Measurements from ENCODE around the gene DACT3. TPM values are rescaled to one million over a fixed set of nuclear protein-coding genes. Genes with fewer than 3 reads are reported as not detected.

The DACT3 gene
- total RNA-seq, 1 donor from 2014 or later = 0.75 TPM

GRCh38 chr19:46614114-46614722 is 46.8 kb downstream of the DACT3 start:
- peaks cover 14% of the 10 kb centered on the region for H3K4me1 Mint-ChIP-seq
- peak; percentile 86 for DNase-seq (ENCODE audit: low spot score)
- Histone ChIP-seq H3K9ac (no peak overlapping the region), H3K4me3 (no peak overlapping the region), H3K36me3 (no peaks in the 10 kb centered on the region), H3K27ac (no peak overlapping the region), H2AFZ (replicated peaks) (peak overlapping the region; percentile 61), H3K27me3 (no peaks in the 10 kb centered on the region), H3K79me2 (ENCODE audit: low read depth) (no peaks in the 10 kb centered on the region), H3F3A (ENCODE audit: low read depth) (peaks cover 5% of the 10 kb centered on the region), H3K4me1 (no peaks in the 10 kb centered on the region), H3K4me2 (no peak overlapping the region), H4K20me1 (ENCODE audit: low read depth) (peaks cover 4% of the 10 kb centered on the region), H3K9me3 (ENCODE audit: low read depth) (no peaks in the 10 kb centered on the region)
- H3K36me3 Mint-ChIP-seq = peaks cover 6% of the 10 kb centered on the region
- no peak overlapping the region for H3K27ac Mint-ChIP-seq
- no peak for TF ChIP-seq EZH2 (IDR thresholded peaks at IDR 0.05)
- no peak for TF ChIP-seq EZH2phosphoT487 (IDR thresholded peaks at IDR 0.05)
- TF ChIP-seq, protein P1, sequence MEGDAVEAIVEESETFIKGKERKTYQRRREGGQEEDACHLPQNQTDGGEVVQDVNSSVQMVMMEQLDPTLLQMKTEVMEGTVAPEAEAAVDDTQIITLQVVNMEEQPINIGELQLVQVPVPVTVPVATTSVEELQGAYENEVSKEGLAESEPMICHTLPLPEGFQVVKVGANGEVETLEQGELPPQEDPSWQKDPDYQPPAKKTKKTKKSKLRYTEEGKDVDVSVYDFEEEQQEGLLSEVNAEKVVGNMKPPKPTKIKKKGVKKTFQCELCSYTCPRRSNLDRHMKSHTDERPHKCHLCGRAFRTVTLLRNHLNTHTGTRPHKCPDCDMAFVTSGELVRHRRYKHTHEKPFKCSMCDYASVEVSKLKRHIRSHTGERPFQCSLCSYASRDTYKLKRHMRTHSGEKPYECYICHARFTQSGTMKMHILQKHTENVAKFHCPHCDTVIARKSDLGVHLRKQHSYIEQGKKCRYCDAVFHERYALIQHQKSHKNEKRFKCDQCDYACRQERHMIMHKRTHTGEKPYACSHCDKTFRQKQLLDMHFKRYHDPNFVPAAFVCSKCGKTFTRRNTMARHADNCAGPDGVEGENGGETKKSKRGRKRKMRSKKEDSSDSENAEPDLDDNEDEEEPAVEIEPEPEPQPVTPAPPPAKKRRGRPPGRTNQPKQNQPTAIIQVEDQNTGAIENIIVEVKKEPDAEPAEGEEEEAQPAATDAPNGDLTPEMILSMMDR (IDR thresholded peaks at IDR 0.05) = peak; percentile 91
- H3K9me3 Mint-ChIP-seq = no peaks in the 10 kb centered on the region
- peaks cover 8% of the 10 kb centered on the region for H3K27me3 Mint-ChIP-seq (ENCODE audit: insufficient read depth, low read depth)
- H3K4me3 Mint-ChIP-seq = no peak overlapping the region

- no peaks in the 10 kb centered on the region for H3K9me3 Mint-ChIP-seq
- Histone ChIP-seq H3K4me1 (no peaks in the 10 kb centered on the region), H2AFZ (replicated peaks) (no peak overlapping the region), H3K9me3 (ENCODE audit: low read depth) (no peaks in the 10 kb centered on the region), H3K4me2 (no peak overlapping the region), H3F3A (ENCODE audit: low read depth) (peaks cover 5% of the 10 kb centered on the region), H3K27ac (no peak overlapping the region), H3K9ac (no peak overlapping the region), H3K79me2 (ENCODE audit: low read depth) (no peaks in the 10 kb centered on the region), H3K36me3 (no peaks in the 10 kb centered on the region), H4K20me1 (ENCODE audit: low read depth) (peaks cover 4% of the 10 kb centered on the region), H3K27me3 (no peaks in the 10 kb centered on the region), H3K4me3 (no peak overlapping the region)
- no peak for TF ChIP-seq EZH2 (IDR thresholded peaks at IDR 0.05)
- TF ChIP-seq, protein P1 (IDR thresholded peaks at IDR 0.05) = no peak
- no peak for TF ChIP-seq EZH2phosphoT487 (IDR thresholded peaks at IDR 0.05)
- H3K4me3 Mint-ChIP-seq = no peak overlapping the region
- no peak overlapping the region for H3K27ac Mint-ChIP-seq
- DNase-seq (ENCODE audit: low spot score) = no peak
- peaks cover 14% of the 10 kb centered on the region for H3K4me1 Mint-ChIP-seq
- H3K36me3 Mint-ChIP-seq = peaks cover 9% of the 10 kb centered on the region
- peaks cover 8% of the 10 kb centered on the region for H3K27me3 Mint-ChIP-seq (ENCODE audit: insufficient read depth, low read depth)
Measured at GRCh38 chr19:46613525-46613924, 47.5 kb downstream of the DACT3 start.

DNA sequence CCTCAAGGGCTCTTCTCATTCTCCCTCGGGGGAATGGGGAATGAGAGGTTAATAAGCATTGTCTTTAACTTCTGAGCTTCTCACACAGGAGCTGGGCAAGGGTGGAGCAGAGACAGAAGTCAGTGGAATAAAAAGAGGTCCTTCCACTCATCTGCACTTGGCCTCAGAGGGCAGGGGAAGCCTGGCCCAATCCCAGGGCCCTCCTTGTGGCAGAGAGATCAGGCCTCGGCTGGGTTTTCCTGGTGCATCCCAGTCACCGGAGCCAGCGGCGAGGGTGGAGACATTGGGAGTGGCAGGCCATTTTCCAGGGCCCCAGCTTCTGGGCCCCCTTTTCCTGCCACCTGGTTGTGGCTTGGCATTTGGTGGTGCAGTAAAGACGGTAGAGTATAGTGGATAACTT is 49.2 kb downstream of the DACT3 start:
- no peaks in the 10 kb centered on the region for H3K79me2 ChIP-seq (ENCODE audit: low read depth)

More for the DNA sequence above, 49.2 kb downstream of the DACT3 start:
- Histone ChIP-seq H3K9ac (no peak overlapping the region), H3K4me3 (no peak overlapping the region), H3K27ac (no peak overlapping the region), H3K9me3 (ENCODE audit: low read depth) (no peaks in the 10 kb centered on the region), H3F3A (ENCODE audit: low read depth) (peaks cover 5% of the 10 kb centered on the region), H4K20me1 (ENCODE audit: low read depth) (peaks cover 6% of the 10 kb centered on the region), H3K36me3 (no peaks in the 10 kb centered on the region), H2AFZ (replicated peaks) (no peak overlapping the region), H3K27me3 (no peaks in the 10 kb centered on the region), H3K4me2 (no peak overlapping the region), H3K4me1 (no peaks in the 10 kb centered on the region)
- peak overlapping the region; percentile 21 for H3K4me3 Mint-ChIP-seq
- peaks cover 19% of the 10 kb centered on the region for H3K36me3 Mint-ChIP-seq
- H3K9me3 Mint-ChIP-seq = no peaks in the 10 kb centered on the region
- peaks cover 11% of the 10 kb centered on the region for H3K27me3 Mint-ChIP-seq (ENCODE audit: insufficient read depth, low read depth)
- H3K27ac Mint-ChIP-seq = no peak overlapping the region
- no peak for TF ChIP-seq EZH2 (IDR thresholded peaks at IDR 0.05)
- no peak for TF ChIP-seq EZH2phosphoT487 (IDR thresholded peaks at IDR 0.05)
- TF ChIP-seq, protein P1 (IDR thresholded peaks at IDR 0.05) = no peak
- H3K4me1 Mint-ChIP-seq = peaks cover 10% of the 10 kb centered on the region
- no peak for DNase-seq (ENCODE audit: low spot score)

Data from neural progenitor cell (in vitro differentiated cells).